ENCODE results near the gene TTLL1.

Gene TTLL1

DNA sequence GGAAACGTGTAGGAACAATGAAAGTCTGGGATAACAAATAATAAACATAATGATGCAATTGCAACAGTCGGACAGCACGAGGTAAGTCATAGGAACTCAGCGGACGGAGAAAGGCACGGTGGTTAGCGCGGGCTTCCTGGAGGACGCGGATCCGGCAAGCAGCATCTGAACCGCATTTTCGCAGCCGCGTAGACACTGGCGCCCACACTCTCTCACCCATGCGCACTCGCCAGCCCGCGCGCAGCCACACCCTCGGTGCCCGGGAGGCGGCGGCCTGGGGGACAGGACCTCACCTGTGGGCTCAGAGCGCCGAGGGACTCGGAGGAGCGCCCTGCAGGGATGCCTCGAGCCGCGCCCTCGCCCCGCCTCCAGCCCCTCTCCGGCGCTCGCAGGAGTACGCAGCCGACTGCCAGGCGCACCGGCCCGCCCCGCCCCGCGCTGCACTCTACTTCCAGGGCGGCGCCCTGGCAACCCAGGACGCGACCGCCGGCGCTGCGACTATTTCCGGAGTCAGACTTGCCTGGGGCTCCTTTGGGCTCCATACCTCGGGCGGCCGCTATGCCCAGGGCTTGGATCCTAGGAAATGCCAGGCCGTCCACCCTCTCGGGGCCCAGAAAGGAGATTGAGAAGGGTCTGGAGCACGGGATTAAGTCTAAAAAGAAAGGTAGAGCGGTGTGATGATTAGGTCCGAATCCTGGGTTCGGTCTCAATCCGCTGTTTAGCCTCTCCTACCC lies at the start of gene TTLL1:
TSS of gene TTLL1 (minus strand) at position 408 of the 734 bp plus-strand sequence. CDS start 13,805 bp downstream, outside the sequence.
- TF ChIP-seq CTCF (IDR thresholded peaks at IDR 0.05) = no peak

- TF ChIP-seq CTCF (IDR thresholded peaks at IDR 0.05) = no peak
These were observed 47.6 kb upstream of the TTLL1 start for GRCh38 chr22:43136801-43137200.

DNA sequence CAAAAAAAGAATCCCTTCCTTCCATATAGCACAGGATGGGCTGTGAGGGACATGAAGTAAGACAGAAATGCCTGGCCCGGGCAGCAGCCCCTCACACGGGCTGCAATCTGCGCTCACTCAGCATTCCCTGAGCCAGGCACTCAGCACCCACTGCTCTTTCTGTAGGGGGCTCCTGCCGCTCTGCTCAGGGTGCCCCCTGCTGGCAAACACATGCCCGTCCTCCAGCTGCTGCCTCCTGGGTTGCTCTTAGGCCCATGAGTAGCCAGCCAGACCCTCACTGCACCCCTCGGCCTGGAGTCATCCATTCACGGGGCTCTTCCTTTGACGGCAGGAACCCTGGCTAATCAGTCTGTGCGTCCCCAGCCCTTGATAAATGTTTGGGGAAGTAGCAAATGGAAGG lies 47.1 kb upstream of the TTLL1 start:
- peak; percentile 63 for TF ChIP-seq CTCF (IDR thresholded peaks at IDR 0.05)

- TF ChIP-seq CTCF (IDR thresholded peaks at IDR 0.05) = no peak
These were observed 46.4 kb upstream of the TTLL1 start for GRCh38 chr22:43135565-43135964.

DNA sequence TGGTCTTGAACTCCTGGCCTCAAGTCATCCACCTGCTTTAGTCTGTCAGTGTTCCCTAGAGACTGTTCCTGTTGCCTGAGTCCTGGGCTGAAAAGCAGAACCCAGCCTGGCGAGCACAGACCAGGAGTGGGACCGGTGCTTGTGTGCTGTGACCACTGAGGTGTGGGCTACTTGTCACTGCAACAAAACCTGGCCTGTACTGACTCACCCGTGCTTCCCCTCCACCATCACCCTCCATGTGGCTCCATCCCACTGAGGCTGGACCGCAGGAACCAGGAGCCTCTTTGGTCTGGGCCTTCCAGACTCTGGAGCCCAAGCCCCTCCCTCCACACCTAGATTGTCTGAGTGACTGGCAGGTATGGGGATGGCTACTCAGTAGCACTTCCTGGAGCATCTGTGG lies 45.4 kb upstream of the TTLL1 start:
- no peak for TF ChIP-seq CTCF (IDR thresholded peaks at IDR 0.05)

- TF ChIP-seq CTCF (IDR thresholded peaks at IDR 0.05) = no peak
These were observed 44.2 kb upstream of the TTLL1 start for GRCh38 chr22:43133401-43133800.

GRCh38 chr22:43131773-43132501 lies 42.7 kb upstream of the TTLL1 start:
- TF ChIP-seq CTCF (IDR thresholded peaks at IDR 0.05) = no peak

Measured in LNCAP (cell line).